ENCODE data around the gene FIP1L1.

DNA sequence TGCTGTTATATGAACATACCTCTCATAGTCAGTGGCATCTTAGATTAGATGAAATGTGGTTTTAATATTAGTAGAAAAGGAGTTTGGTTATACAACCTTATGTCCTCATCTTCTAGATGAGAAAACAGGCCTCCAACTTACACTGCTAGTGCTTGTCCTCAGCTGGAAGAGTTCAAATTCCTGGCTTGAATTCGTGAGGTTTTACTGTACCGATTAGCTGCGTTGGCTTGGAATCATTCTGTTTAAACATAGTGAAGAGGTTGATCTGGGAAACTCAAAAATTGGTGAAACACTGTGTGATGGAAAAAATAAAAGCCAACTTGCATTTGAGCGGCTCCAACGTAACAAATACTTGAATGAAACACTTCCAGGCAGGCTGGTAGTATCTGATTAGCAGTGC, 132.9 kb downstream of the FIP1L1 start:
- TF ChIP-seq, protein P1, sequence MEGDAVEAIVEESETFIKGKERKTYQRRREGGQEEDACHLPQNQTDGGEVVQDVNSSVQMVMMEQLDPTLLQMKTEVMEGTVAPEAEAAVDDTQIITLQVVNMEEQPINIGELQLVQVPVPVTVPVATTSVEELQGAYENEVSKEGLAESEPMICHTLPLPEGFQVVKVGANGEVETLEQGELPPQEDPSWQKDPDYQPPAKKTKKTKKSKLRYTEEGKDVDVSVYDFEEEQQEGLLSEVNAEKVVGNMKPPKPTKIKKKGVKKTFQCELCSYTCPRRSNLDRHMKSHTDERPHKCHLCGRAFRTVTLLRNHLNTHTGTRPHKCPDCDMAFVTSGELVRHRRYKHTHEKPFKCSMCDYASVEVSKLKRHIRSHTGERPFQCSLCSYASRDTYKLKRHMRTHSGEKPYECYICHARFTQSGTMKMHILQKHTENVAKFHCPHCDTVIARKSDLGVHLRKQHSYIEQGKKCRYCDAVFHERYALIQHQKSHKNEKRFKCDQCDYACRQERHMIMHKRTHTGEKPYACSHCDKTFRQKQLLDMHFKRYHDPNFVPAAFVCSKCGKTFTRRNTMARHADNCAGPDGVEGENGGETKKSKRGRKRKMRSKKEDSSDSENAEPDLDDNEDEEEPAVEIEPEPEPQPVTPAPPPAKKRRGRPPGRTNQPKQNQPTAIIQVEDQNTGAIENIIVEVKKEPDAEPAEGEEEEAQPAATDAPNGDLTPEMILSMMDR (CRISPR knock-in tag; IDR thresholded peaks at IDR 0.05): no peak
- TF ChIP-seq TRIM24 (CRISPR knock-in tag; IDR thresholded peaks at IDR 0.05): no peak
- TF ChIP-seq ZNF335 (CRISPR knock-in tag; IDR thresholded peaks at IDR 0.05): no peak
- no peak for TF ChIP-seq JUN (CRISPR knock-in tag; IDR thresholded peaks at IDR 0.05)
- no peak for TF ChIP-seq HDAC2 (CRISPR knock-in tag; IDR thresholded peaks at IDR 0.05)
- no peak for TF ChIP-seq ZNF274 (CRISPR knock-in tag; IDR thresholded peaks at IDR 0.05)
- TF ChIP-seq ZZZ3 (CRISPR knock-in tag; IDR thresholded peaks at IDR 0.05; ENCODE audit: borderline replicate concordance): no peak
